Neural cell (in vitro differentiated cells): ENCODE measurements around the gene SVOP. TPM values are rescaled to one million over a fixed set of nuclear protein-coding genes. Genes with fewer than 3 reads are reported as not detected.

Experiments
- H2AFZ ChIP-seq: fragments of 200-600, 300-800 bp; sonication (generic), shearing (Covaris generic); 2 replicates; pipeline ENCODE4 v1.6.0; 2014; ENCODE audit warnings: low read depth, mild to moderate bottlenecking, antibody characterized with exemption, low read length, moderate library complexity
- H3F3A ChIP-seq: fragments of 200-600 bp; shearing (Covaris generic); 2 replicates; pipeline ENCODE4 v1.6.1; 2016; ENCODE audit warnings: mild to moderate bottlenecking, moderate library complexity, mixed read lengths, antibody characterized with exemption, low read length; ENCODE audit not compliant: insufficient read depth, poor library complexity, severe bottlenecking
- H3K27ac ChIP-seq: fragments of 200-600, 300-800 bp; sonication (generic), shearing (Covaris generic); 2 replicates; pipeline ENCODE4 v1.5.1; 2014; ENCODE audit warnings: mild to moderate bottlenecking, low read length, moderate library complexity
- H3K27me3 ChIP-seq: fragments of 300-800, 200-600 bp; sonication (generic), shearing (Covaris generic); 2 replicates; pipeline ENCODE4 v1.6.0; 2014; ENCODE audit warnings: mild to moderate bottlenecking, low read depth, low read length, moderate library complexity; ENCODE audit not compliant: insufficient read depth
- H3K36me3 ChIP-seq: fragments of 300-800, 200-600 bp; sonication (generic), shearing (Covaris generic); 2 replicates; pipeline ENCODE4 v1.5.1; 2014; ENCODE audit warnings: mild to moderate bottlenecking, antibody characterized with exemption, low read length, moderate library complexity; ENCODE audit not compliant: insufficient read depth
- H3K4me2 ChIP-seq: fragments of 300-800, 200-600 bp; sonication (generic), shearing (Covaris generic); 2 replicates; pipeline ENCODE4 v1.6.0; 2014; ENCODE audit warnings: mild to moderate bottlenecking, low read length
- H3K4me3 ChIP-seq: fragments of 300-800, 200-600 bp; sonication (generic), shearing (Covaris generic); 2 replicates; pipeline ENCODE4 v1.5.1; 2014; ENCODE audit warnings: mild to moderate bottlenecking, low read length, moderate library complexity
- H3K79me2 ChIP-seq: fragments of 200-600 bp; shearing (Covaris generic); replicated peaks from 2 replicates; pipeline ENCODE4 v1.6.0; 2014; ENCODE audit warnings: mild to moderate bottlenecking, low read length, moderate library complexity; ENCODE audit not compliant: insufficient read depth
- H3K9ac ChIP-seq: fragments of 300-800, 200-600 bp; sonication (generic), shearing (Covaris generic); 2 replicates; pipeline ENCODE4 v1.6.1; 2016; ENCODE audit warnings: mild to moderate bottlenecking, low read length, mixed read lengths
- H3K9me2 ChIP-seq: fragments of 200-600 bp; shearing (Covaris generic); 2 replicates; pipeline ENCODE4 v1.6.1; 2016; ENCODE audit warnings: mild to moderate bottlenecking, low read length, mixed read lengths; ENCODE audit not compliant: insufficient read depth
- H3K9me3 ChIP-seq: fragments of 200-600, 300-800 bp; sonication (generic), shearing (Covaris generic); 2 replicates; pipeline ENCODE4 v1.6.1; 2016; ENCODE audit warnings: mild to moderate bottlenecking, mixed run types, low read length, moderate library complexity, mixed read lengths
- H4K20me1 ChIP-seq: fragments of 200-600 bp; shearing (Covaris generic); 2 replicates; pipeline ENCODE4 v1.6.1; 2016; ENCODE audit warnings: mild to moderate bottlenecking, mixed run types; ENCODE audit not compliant: insufficient read depth
- CTCF ChIP-seq: fragments of 450-650 bp; IDR thresholded peaks from 2 replicates; pipeline ENCODE4 v1.5.1; 2014; ENCODE audit warnings: antibody characterized with exemption, mild to moderate bottlenecking, moderate library complexity; ENCODE audit not compliant: poor library complexity, severe bottlenecking
- EP300 ChIP-seq: fragments of 450-650 bp; conservative IDR thresholded peaks from 2 replicates; pipeline ENCODE4 v1.6.1; 2014; ENCODE audit warnings: antibody characterized with exemption, mild to moderate bottlenecking, moderate library complexity; ENCODE audit not compliant: poor library complexity, severe bottlenecking
- EZH2 ChIP-seq: fragments of 200-600, 300-800 bp; shearing (Covaris generic), sonication (generic); IDR thresholded peaks from 2 replicates; pipeline ENCODE4 v1.6.1; 2014; ENCODE audit warnings: antibody characterized with exemption, low read length, borderline replicate concordance, mild to moderate bottlenecking; ENCODE audit not compliant: insufficient read depth, poor library complexity, severe bottlenecking
- MXI1 ChIP-seq: fragments of 450-650 bp; conservative IDR thresholded peaks from 2 replicates; pipeline ENCODE4 v1.6.1; 2014; ENCODE audit warnings: antibody characterized with exemption, mild to moderate bottlenecking; ENCODE audit not compliant: poor library complexity, severe bottlenecking
- POLR2AphosphoS5 ChIP-seq: IDR thresholded peaks from 2 replicates; pipeline ENCODE4 v1.6.1; 2012
- RAD21 ChIP-seq: fragments of 450-650 bp; conservative IDR thresholded peaks from 2 replicates; pipeline ENCODE4 v1.6.1; 2014; ENCODE audit warnings: antibody characterized with exemption, mild to moderate bottlenecking, moderate library complexity
- REST ChIP-seq: IDR thresholded peaks from 2 replicates; pipeline ENCODE4 v1.6.1; 2012; ENCODE audit warnings: borderline replicate concordance
- SMC3 ChIP-seq: fragments of 450-650 bp; conservative IDR thresholded peaks from 2 replicates; pipeline ENCODE4 v1.6.1; 2014; ENCODE audit warnings: antibody characterized with exemption, mild to moderate bottlenecking, moderate library complexity; ENCODE audit not compliant: poor library complexity
- TAF1 ChIP-seq: IDR thresholded peaks from 2 replicates; pipeline ENCODE4 v1.6.1; 2012; ENCODE audit warnings: low read depth
- polyA plus RNA-seq: library from polyadenylated mRNA; depleted of rRNA; stranded (reverse); fragments of >200 nt; gene quantifications from 2 replicates; pipeline ENCODE4 v1.2.3, GENCODE V29; 2014

Gene SVOP
- polyA plus RNA-seq, 1 donor from 2014 or later = 41.3 TPM

GRCh38 chr12:109047081-109047805 lies 26.4 kb upstream of the SVOP start:
- H3K27ac ChIP-seq = no peak overlapping the region
- no peaks in the 10 kb centered on the region for H3K79me2 ChIP-seq
- TF ChIP-seq SMC3 = no peak
- no peak for TF ChIP-seq CTCF
- TF ChIP-seq EZH2 = no peak
- no peak for TF ChIP-seq REST
- no peak for TF ChIP-seq POLR2AphosphoS5
- TF ChIP-seq TAF1 = no peak
- no peak for TF ChIP-seq MXI1
- no peak for TF ChIP-seq RAD21
- no peak for TF ChIP-seq EP300
- no peak overlapping the region for H3K4me2 ChIP-seq
- no peaks in the 10 kb centered on the region for H3K9me2 ChIP-seq
- H3K36me3 ChIP-seq = no peaks in the 10 kb centered on the region
- no peaks in the 10 kb centered on the region for H3F3A ChIP-seq
- peaks cover 7% of the 10 kb centered on the region for H3K27me3 ChIP-seq
- H3K9me3 ChIP-seq = no peaks in the 10 kb centered on the region
- no peak overlapping the region for H3K4me3 ChIP-seq
- no peak overlapping the region for H2AFZ ChIP-seq
- H3K9ac ChIP-seq = no peak overlapping the region
- H4K20me1 ChIP-seq = no peaks in the 10 kb centered on the region

- Histone ChIP-seq H2AFZ (no peak overlapping the region), H3K27ac (no peak overlapping the region), H3K9me3 (no peaks in the 10 kb centered on the region), H3K27me3 (peaks cover 7% of the 10 kb centered on the region), H3K4me3 (no peak overlapping the region), H3K79me2 (no peaks in the 10 kb centered on the region), H3F3A (no peaks in the 10 kb centered on the region), H3K9ac (no peak overlapping the region), H3K9me2 (no peaks in the 10 kb centered on the region), H3K4me2 (no peak overlapping the region), H3K36me3 (no peaks in the 10 kb centered on the region), H4K20me1 (no peaks in the 10 kb centered on the region)
- TF ChIP-seq TAF1 = no peak
- no peak for TF ChIP-seq SMC3
- TF ChIP-seq EZH2 = no peak
- TF ChIP-seq CTCF = no peak
- TF ChIP-seq MXI1 = no peak
- TF ChIP-seq EP300 = no peak
- no peak for TF ChIP-seq RAD21
- no peak for TF ChIP-seq REST
- TF ChIP-seq POLR2AphosphoS5 = no peak
These were observed 23.4 kb upstream of the SVOP start for GRCh38 chr12:109044241-109044640.
